ENCODE results near the gene MVD.

MVD gene

GRCh38 chr16:88653596-88654362 is 9.1 kb downstream of the MVD start:
- no peak for DNase-seq

DNA sequence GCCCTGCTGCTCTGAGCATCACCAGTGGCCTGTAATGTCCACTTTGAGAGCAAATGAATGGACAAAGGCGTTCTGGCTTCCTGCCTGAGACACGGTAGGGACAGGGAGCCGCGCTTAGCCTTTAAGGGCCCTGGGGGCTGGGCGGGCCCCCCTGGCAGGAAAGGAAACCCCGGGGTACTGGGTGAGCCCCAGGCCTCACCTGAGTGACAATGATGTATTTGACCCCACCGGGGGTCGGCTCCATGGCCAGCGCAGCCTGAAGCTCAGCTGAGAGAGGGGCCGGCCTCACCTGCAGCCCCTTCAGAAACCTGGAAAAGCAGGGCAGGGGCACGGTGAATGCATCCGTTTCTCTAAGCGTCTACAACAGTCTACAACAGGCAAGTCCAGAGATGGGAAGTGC is 9.8 kb downstream of the MVD start:
- no peak for DNase-seq

DNA sequence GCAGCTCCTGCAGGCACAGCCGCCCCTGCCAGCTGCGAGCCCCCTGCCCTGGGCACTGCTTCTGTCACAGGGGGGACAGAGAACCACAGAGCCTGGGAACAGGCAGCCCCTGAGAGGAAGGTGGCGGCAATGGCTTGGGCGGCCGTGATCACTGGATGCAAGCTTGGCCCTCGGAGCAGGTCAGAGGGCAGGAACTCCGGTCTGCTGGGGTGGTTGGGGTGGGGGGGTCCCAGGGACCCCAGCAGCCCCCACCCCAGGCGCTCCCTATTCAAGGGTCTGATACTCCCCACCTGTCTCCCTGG is 10.2 kb downstream of the MVD start:
- DNase-seq, result no peak

DNA sequence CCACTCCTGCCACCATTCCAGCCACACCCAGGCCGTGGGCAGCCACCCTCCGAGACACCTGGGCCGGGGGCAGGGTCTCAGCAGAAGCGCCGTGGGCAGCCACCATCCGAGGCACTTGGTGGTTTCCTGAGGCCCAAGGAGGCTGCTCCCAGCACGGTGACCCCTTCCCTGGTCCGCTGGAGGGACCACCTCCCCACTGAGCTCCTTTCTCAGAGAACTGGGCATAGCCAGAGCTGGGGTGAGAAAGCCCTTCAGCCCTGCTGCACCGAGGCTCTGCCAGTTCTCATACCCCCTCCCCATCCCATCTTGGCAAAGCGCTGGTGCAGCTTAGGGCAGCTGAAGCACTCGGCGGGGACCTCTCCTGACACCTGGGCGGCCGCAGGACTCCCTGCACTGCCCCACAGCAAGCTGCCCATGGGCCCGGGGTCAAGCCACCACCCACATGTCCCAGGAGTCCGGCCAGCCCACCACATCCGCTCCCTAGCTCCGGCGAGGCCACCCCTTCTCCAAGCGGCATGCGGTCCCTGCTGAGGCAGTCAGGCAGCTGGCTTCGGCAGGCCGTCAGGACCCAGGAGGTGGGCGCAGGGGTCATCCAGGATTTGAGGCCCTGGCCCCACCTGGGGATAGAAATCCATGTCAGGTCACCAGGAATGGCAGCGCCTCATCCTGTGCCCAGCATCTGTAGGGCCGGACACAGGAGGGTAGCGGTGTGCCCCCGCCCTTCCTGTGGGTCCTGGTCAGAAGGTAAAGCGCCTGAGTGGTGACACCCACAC is 10.7 kb downstream of the MVD start:
- DNase-seq, result no peak

DNA sequence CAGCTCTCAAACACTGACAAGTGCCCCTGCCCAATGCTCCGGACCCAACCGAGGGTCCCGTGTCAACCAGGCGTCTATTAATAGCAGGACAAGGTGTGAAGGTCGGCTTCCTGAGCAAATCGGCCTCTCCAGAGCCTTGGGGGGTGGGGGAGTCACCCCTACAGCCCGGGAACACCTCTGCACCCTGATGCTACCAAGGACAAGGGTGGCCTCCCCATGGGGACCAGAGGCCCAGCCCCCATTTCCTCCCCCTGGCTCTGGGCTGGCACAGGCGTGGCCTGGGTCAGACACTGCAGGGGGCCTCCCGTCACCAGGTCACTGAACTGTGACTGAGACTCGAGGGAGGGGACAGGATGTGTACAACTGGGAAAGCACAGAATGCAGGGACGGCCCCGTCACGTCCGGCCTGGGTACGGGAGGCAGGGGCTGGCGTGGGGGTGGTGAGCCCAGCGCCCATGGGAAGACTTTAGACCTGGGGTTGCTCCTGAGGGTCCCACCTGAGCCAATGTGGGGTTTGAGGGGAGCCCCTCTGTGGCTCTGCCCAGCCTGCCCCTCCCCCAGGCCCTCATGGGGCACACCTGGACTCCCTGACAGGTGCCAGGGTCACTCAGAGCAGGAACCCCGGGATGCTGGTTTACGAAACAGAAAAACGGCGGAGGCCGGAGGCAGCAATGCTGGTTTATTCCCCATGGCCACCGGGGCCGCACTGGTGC is 11.5 kb downstream of the MVD start:
- no peak for DNase-seq

DNA sequence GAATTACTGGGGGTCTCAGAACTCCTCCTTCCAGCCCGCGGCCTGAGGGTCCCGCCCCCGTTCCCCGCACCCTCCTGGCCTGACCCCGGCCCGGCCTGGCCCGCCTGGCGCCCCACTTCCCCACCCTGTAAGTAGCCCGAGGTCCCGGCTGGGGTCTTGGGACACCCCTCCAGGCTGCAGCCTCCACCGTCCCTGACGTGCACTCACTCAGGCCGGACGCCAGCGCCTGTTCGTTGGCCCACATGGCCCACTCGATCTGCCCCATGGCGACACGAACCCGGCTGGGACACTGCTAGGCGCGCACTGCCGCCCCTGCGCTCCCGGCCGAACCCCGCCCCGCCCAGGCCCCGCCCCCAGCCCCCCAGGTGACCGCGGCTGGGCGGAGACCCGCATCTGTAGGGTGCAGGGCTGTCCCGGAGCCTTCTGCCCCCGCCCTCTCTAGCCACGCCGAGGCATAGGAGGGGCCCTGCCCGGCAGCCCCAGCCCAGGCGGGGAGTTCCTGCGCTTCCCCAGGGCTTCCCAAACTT is 12.1 kb downstream of the MVD start, which contains the start of gene CYBA:
Gene CYBA, minus strand, starts transcription at position 305 of the 527 bp plus-strand sequence. Its CDS starts 40 bp downstream, at position 265.
- DNase-seq, result peak; percentile 74

DNA sequence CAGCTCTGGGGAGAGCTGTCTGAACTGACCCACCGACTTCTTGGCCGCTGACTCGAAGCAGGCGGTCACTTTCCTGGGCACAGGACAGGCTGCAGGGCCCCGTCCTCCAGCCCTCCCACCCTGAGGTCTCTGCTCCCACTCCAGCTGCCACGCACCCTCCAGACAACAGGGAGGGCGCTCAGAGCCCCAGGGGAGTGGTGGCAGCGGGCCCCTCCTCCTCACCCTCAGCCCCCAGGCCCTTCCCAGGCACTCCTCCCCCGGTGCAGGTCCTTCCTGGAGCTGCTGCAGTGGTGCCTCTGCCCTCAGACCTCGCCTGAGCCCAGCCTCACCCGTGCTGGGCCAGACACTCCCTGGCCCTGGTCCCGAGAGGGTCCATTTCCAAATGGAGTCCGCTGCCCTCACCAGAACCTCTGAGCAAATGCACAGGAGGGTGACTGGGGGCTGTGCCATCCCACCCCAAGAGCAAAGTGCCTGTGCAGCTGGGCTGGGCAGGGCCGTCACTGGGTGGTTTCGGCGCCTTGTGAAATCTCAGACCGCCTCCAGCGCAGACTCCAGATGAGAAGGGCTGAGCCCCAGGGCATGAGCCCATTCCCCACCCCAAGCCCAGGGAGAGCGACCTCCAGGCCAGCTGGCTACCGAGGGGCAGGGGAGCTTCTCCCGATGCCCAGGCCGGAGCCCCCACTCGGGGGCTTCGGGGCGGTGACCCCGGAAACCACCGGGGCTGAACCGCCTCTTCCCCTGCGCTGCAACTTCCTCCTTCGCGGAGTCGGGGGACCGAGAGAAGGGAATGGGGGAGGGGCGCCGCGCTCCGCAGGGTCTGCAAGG is 12.8 kb downstream of the MVD start:
- DNase-seq, result peak; percentile 65

DNA sequence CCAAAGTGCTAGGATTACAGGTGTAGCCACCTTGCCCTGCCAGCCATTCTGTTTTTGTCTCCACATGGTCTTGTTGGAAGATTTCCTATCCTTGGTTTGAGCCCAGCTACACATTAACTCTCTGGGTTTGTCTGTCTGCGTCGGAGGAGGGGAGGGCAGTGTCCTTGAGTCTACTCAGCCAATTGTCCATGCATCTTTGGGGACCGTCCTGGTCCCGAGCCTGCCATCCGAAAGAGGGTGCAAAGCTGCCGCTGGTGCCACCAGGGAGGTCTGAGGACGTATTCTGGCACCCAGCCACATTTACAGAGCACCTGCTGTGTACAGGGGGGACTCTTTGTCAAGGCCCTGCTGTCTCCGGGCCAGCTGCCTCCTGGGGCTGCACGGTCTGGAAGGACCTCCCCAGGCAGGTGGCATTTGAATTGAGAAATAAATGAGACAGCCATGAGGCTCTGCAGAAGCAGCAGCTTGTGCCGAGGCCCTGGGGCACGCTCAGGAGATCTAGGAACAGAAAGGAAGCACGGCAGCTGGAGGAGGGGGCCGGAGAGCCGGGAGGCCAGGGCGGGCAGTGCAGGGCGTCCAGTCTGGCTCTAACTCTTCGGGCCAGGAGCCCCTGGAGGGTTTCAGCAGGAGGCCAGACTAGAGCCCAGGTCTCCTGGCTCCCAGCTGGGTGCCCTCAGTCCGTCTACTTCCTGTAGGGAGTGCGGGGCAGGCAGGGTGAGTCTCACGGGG is 13.5 kb downstream of the MVD start:
- DNase-seq, result no peak

GRCh38 chr16:88647178-88648070 is 15.5 kb downstream of the MVD start:
- DNase-seq, result no peak

- no peak for DNase-seq
Measured at GRCh38 chr16:88646345-88647034, 16.4 kb downstream of the MVD start.

- DNase-seq, result no peak
Measured at GRCh38 chr16:88645941-88646340, 16.9 kb downstream of the MVD start.

DNA sequence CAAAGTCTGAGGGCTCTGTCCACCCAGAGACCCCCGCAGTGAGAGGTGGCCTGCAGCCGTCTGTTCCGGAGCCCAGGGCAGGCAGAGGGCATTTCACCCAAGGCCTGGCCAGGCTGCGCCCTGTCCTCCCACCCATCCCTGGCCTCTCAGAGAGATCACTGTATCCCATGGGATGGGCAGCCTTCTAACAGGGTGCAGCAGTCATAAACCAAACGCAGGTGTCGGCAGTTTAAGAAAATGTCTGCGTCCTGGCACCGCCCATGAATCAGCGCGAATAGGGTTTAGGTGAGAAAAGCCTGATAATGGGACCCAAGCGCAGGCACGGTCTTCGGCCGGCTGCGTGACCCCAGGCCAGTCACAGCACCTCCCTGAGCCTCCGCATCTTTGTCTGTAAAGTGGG is 17.4 kb downstream of the MVD start:
- no peak for DNase-seq

GRCh38 chr16:88643644-88643932 is 19.3 kb downstream of the MVD start:
- DNase-seq, result no peak

GRCh38 chr16:88642881-88643643 is 19.8 kb downstream of the MVD start:
- DNase-seq, result no peak

DNA sequence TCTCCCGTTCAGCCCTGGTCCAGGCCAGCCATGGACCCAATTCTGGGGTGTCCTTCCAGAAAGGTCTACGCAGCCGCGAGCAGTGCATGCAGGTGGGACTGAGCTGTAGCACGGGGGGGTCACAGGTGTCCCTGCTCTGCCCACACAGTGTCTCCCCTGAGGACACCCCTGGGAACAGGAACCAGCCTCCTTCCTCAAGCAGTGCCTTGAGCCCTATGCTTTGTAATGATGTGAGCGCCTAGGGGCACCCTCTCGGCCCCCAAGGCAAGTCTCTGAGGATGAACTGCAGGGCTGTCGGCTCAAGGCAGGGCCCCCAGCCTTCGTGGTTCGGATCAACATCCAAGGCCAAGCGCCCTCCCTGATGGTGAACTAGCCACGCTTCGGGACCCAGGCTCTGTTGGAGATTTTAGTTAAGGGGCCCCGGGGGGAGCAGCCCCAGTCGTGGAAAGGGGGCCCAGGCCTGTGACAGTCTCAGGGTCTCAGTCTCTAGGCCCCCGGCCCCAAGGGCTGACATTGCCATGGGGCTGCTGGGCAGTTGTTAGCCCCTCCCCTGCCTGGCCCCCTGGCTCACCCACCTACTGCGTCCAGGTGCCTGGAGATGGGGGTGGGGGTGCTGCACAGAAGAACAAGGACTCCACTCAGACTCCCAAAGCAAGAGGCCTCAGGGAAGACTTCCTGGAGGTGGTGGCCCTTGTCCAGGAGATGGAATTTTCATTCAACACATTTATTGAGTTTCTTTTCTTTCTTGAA is 22.2 kb downstream of the MVD start:
- DNase-seq, result no peak

GRCh38 chr16:88640039-88640495 is 22.8 kb downstream of the MVD start:
- DNase-seq, result no peak

DNA sequence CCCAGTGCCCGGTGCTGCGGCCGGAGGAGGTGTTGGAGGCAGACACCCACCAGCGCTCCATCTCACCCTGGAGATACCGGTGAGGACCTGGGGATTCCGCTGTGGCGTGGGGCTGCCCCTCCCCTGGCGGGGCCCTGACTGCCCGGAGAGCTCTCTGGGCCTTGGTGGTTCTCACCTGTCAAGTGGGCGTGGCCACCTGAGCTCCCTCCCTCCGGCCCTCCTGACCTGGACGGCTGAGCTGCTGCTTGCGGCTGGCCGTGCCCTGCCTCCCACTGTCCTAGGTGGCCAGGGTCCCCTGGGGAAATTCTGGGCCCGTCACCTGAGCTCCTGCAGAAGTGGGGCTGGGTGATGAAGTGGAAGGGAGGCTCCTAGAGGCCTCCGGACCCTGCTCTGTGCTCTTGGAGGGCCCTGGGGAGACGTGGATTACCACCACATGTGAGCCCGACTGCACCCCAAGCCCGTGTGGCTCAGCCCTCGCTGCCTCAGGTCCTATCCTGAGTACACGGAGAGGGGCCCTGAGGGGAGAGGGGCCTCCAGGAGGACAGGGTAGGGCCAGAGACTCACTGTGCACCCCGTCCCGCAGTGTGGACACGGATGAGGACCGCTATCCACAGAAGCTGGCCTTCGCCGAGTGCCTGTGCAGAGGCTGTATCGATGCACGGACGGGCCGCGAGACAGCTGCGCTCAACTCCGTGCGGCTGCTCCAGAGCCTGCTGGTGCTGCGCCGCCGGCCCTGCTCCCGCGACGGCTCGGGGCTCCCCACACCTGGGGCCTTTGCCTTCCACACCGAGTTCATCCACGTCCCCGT is 23.5 kb downstream of the MVD start:
- DNase-seq, result no peak

All from MV-4-11 (cell line).